ENCODE results near the gene PPA2.

DNA sequence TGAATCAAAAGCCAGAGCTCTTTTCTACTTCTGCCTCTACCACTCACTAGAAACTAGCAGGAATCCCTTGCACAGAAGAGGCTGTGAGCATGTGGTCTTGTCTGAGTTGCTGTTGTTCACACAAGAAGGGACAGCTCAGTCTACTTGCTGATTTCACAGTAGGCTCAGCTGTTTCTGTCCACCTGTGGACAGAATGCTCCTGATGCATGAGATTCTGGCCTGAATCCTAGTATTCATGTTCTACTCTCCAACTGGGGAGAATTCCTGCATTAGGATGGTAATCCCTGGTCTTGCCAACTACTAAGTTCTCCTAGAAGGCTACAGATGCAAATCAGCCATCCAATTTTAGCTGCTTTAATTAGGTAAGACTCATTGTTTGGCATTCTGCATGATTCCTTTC is 112.8 kb downstream of the PPA2 start:
- TF ChIP-seq, protein P1, sequence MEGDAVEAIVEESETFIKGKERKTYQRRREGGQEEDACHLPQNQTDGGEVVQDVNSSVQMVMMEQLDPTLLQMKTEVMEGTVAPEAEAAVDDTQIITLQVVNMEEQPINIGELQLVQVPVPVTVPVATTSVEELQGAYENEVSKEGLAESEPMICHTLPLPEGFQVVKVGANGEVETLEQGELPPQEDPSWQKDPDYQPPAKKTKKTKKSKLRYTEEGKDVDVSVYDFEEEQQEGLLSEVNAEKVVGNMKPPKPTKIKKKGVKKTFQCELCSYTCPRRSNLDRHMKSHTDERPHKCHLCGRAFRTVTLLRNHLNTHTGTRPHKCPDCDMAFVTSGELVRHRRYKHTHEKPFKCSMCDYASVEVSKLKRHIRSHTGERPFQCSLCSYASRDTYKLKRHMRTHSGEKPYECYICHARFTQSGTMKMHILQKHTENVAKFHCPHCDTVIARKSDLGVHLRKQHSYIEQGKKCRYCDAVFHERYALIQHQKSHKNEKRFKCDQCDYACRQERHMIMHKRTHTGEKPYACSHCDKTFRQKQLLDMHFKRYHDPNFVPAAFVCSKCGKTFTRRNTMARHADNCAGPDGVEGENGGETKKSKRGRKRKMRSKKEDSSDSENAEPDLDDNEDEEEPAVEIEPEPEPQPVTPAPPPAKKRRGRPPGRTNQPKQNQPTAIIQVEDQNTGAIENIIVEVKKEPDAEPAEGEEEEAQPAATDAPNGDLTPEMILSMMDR (IDR thresholded peaks at IDR 0.05): no peak
- no peak for TF ChIP-seq POLR2AphosphoS5 (IDR thresholded peaks at IDR 0.05; ENCODE audit: low read depth, low read length)
